ENCODE results near the gene CKS2.

Gene CKS2

DNA sequence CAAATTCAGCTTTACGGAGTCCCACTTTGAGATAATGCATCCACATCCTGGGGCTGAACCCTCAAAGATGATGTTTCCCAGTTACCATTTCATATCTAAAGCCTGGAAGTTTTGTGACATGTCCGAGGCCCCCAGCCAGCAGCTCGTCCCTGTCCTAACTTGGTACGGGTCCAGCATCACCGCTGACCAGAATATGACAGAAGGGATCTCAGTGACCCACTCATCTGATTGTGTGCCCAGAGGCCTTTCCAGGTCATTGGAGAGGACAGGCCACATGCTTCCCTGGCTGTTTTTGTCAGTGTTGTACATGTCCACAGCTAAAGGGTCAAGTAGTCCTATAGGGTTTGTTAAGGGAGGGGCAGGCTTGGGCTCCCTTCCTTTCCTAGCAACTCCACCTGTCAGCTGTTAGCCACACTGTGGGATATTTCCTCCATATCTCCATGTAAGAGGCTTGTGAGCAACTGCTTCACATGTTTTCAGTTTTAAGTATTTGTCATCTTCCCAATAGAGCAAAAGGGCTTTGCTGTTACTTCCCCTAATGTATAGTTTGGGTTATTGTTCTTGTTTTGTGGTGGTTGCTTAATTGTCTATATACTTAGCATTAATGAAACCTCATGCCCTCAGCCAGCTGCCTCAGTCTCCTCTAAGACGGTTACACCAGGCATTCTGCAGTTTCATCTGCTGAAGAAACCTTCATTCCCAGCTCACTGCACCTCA is 40.7 kb downstream of the CKS2 start:
- no peak for DNase-seq

DNA sequence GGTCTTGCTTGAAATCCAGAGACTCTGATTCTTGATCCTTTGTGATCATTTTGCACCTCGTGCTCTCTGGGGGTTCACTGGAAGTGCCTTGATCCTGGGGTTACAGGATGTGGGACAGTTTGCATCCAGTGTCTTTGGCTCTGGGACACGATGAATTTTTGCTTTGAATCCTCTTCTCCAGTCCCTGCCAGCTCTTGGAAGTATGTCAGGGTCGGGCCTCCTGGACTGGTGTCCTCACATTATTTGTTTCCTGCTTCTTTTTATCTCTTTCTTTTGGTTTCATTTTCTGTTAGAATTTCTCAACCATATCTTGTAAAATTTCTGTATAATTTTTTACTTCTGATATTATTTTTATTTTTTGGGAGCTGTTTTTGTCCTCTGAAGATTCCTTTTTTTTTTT is 41.5 kb downstream of the CKS2 start:
- DNase-seq: no peak

DNA sequence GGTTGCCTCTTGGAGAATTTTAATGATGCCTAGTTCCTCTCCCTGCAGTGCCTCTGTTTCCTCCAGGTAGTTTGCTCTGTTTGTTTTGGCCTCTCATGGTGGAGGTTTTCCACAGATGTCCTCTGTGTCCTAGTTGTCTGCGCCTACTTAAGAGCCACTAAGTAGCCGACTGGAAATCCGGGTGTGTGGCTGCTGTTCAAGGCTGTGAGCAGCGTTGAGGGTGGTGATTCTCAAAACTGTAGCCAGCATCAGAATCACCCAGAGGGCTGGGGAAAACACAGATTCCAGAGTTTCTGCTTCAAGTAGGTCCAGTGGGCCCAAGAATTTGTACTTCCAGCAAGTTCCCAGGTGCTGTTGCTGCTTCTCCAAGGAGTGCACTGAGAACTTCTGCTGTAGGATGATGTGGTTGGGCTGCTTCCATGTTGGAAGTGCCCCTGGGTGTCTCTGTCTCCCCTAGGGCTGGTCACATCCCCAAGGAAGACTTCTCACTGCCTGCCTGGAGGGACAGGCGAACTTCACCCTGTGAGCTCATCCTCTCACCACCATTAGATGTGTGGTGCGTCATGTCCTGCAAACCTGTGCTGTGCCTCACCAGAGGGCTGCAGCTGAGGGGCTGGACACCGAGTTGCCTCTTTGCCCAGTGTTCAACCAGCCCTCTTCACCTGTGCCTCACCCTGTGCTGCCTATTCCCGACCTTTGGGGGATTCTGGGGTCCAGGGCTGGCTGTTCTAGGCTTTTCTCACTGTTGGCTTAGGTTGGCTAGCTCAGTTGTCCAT is 42.1 kb downstream of the CKS2 start:
- DNase-seq: no peak

DNA sequence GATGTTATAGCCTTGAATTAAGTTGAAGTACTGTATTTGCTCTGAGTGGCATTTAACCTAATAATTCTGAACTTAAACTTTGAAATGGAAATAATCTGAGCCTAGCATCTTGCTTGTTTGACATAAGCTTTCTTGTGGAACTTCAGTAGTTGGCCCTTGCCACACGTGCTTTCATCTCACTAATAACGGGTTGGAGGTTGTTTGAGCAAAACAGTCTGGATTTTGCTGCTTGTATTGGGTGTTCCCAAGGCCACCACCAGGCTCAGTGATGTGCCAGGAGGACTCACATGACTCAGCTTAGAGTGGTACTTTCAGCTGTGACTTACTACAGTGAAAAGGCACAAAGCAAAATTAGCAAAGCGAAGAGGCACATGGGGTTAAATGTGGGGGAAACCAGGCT is 43.0 kb downstream of the CKS2 start:
- no peak for DNase-seq

- DNase-seq: no peak
Observed at GRCh38 chr9:89354471-89354870, 43.5 kb downstream of the CKS2 start.

DNA sequence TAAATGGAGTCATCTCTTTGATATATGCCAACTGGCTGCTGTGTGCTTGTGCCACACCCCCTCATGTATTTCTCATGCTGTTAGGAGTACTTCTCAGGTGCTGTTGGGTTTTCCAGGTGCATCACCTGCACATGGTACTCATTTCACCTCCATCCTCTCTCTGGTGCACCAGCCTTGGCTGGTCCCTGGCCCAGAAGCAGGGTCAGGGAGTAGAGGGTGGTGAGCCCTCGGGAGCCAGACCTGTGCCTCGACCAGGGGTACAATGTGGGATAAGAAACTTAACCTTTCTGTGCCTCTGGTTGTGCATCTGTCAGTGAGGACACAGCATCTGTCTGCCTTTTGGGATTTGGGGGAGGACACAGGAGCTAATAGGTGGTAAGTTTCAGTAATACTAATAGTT is 45.8 kb downstream of the CKS2 start:
- no peak for DNase-seq

DNA sequence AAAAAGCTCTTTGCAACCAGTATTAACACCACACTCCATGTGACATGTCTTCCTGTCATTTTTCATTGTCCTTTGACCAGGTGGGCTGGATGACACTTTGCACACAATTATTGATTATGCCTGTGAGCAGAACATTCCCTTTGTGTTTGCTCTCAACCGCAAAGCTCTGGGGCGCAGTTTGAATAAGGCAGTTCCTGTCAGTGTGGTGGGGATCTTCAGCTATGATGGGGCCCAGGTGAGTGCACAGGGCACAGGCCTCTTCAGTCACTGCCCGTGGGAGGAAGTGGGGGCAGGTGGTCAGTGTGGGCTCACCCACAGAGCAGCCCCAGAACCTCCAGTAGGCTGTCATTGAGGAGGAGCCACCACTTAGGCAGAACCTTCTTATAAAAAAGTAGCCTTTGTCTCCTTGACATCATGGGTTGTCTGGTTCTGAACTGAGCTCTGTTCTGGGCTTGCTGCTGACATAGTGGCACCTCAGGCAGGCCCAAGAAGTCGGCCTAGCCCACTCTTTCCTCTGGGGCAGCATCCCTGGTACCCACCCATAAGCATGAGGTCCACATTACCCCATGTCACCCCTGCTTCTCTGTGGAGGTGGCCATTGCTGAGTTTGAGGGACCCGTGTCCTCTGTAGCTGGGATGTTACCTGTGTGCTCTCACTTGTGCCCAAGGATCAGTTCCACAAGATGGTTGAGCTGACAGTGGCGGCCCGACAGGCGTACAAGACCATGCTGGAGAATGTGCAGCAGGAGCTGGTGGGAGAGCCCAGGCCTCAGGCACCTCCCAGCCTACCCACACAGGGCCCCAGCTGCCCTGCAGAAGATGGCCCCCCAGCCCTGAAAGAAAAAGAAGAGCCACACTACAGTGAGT is 46.6 kb downstream of the CKS2 start:
- DNase-seq: no peak

DNA sequence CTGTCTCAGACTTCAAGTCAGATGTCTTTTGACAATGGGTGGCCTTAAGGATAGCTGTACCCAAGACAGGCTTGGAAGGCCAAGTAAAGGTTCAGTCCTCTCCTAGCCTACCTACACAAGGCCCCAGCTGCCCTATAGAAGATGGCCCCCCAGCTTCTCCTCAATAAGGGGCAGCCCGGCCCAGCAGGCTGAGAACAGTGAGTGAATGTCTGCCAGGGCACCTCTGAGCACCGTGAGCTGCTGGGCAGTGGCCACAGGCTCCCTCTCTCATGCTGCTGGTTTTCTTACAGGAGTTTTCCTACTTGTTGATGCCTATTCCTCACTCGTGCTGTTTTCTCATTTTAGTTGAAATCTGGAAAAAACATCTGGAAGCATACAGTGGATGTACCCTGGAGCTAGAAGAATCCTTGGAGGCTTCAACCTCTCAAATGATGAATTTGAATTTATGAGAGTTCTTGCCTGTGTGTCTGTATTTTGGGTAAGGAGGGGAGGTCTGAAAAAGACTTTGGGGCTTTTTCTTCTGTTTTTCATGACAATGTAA is 47.5 kb downstream of the CKS2 start:
- DNase-seq: no peak

DNA sequence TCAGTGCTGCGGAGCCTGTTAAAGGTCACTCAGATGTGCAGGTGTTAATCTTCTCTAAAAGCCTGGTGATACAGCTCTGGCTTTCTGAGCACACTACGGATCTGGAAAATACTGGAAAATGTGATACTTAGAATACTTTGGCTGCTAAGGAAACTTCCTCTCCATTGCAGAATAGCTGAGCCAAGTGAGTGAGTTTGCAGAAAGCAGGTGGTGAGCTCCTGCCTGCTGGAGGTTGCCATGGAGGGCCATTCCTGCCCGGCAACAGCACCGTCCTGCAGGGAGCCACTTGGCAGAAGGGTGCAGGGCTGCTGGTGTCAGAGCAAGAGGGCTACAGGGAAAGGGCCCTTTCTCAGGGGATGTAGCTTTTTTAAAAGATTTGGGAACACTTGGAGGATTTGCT is 48.0 kb downstream of the CKS2 start:
- DNase-seq: no peak

DNA sequence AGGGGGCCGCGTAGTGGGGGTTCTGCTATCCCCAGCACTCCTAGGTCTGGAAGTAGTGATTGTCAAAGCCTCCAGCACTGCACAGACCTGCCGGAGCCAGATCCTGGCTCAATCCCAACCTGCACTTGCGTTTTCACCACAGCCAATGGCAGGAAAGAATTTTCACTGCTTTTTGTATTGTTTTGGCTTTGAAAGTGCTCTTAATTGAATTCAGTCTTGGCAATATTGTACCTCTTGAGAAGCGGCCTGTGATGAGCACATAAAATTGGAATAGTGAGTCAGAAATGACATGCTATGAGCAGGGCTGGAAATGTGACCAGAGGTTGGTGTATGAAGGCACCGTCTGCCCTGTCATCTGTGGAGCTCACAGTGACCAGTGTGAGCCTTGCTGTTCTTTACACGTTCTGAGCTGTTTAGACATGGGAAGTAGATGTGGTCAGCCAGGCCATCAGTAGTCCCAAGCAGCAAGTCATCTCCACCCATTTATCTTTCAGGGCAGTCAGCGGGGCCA is 48.8 kb downstream of the CKS2 start:
- no peak for DNase-seq

DNA sequence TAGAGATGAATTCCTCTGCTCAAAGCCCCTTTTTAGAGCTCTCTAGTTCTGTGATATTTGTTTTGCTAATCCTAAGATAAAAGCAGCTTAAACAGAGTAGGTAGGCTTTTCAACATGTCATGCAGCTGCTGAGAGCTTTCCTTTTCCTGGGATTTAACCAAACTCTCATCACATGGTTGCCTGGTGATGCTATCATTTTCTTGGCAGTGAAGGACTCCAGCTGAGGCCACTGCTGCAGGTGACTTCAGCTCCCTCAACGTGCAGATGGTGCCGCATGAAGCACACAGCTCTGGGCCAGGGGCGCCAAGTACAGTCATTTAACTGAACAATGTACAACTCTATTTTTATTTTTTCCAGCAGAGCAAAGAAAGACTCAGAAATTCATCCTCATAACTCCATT is 49.5 kb downstream of the CKS2 start:
- no peak for DNase-seq

- no peak for DNase-seq
Observed at GRCh38 chr9:89361031-89361430, 50.0 kb downstream of the CKS2 start.

DNA sequence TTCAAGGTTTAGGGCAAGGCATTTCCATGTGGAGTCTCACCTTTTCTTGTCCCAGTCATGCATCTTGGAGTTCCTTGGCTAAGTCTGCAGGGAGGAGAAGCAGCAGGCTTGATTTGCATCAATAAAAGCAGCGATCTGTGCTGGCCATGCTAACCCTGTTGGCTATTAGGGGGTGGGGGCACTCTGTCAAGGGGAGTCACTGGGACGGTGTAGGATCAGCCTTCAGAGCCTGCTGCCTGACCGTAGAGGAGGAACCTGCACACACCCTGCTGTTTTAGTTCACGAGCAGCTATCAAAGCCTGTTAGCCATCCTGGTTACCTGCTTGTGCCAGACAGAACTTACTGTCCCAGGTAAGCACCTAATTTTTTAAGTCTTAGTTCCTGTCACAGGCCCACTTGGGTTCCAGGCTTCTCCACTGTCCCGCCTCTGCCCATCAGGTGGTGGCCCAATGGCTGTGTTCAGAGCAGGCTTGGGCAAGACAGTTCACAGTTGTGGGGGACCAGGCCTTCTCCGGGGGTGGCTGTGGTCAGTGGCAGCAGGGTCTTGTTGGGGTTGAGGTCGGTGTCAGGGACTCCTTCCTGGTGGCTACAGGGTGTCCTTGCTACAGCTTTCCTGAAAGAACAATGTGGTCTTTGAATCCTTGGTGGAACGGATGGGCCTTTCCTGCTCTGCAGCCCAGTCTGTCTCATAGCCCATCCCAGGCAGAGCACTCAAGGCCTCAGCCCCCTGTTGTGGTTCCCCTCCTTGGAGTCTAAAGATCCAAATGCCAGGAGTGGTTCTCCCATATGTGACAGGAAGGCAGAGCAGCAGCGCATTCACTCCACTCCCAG is 51.0 kb downstream of the CKS2 start:
- no peak for DNase-seq

DNA sequence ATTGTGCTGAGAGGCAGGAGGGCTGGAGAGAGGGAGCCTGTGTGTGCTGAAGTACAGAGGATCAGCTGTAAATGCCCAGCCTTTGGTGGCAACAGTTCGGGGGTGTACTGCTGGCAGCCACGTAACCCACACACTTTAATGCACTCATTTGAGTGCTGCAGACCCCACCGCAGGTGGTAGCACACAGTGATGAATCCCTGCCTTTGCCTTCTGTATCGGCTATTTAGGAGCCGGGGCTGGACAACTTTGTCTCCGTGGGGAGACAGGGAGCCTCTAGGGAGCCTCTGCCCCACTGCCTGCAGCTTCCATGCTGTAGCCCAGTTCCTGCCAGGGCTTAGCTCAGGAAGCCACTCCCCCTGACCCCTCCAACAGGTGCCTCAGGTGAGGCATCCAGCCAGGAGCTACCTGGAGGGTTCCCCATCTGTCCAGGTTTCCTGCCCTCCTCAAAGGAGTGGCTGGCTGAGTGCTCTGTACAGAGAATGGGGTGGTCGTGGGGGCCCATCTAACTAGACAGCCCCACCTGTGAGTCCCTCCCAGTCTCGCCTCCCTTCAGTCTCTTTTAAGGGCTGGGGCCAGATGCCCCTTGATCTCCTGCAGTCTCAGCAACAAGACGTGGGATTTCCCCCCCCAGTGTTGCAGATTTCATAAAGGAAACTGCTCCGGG is 51.8 kb downstream of the CKS2 start:
- no peak for DNase-seq

- DNase-seq: no peak
Observed at GRCh38 chr9:89363311-89363670, 52.3 kb downstream of the CKS2 start.

DNA sequence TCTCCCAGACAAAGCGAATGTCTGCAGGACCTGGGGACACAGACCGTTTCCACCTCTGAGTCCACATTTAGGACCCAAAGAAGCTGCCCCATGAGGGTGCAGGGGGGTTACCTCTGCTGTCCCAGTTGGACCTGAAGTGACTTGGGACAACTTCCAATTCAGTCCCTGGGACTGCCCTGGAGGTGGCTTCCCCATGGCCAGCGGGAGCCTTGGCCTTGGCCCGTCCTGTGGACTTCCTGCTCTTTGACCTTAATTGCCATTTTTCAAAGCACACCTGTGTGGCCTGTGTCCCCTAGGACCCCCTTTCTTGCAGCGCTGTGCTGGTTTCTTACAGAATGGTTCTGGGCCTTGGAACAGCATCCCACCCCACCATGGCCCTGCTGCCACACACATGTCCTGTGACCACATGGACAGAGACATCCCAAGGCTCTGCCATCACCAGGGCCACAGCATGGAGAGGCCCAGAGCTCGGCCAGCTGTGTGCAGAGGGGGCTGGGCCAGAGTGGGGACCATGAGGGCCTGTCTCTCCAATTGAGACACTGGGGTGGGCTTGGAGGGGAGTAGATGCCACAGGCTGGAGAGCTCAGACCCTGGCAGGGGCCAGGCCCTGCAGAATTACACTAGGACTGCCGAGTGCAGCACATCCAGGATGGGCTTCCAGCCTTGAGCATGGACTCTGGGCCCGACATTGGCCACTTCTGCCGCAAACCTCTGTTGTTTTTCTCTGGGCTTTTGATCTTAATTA is 53.1 kb downstream of the CKS2 start:
- no peak for DNase-seq

DNA sequence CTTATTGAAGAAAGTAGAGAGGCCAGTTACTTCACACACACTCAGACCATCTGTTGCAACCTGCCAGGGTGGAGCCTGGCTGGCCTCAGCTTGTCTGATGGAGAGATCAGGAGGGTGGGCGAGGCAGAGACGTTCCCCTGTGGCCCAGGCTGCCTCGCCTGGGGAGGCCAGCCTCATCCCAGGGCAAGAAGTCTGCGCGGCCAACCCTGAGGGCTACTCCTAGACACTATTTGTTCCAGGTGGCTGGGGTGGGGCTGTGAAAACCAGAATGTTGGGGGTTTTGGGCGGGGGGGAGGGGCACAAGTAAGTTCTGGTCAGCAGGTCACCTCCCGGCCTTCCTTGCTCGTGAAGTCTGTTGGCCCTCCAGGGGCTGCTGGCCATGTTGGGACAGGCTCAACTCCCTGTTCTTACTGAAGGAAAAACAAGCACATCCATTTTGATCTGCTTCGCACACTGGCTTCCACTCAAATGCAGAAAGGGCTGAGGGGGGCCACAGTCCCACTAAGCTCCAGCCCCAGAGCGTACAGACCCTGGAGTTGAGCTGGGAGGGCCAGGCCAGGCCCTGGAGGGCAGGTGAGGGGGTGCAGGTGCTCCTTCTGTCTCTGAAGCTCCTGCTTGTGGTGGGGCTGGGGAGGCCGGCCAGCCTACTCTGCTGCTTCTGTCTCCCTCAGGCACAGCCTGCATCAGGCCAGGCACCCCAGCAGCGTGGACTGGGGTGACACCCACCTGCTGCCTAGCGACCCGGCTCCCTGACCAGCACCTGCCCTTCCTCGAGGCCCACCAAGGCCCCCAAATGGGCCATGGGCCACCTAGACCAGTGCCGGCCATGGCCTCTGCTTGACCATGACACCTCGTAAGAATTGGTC is 53.9 kb downstream of the CKS2 start:
- no peak for DNase-seq

DNA sequence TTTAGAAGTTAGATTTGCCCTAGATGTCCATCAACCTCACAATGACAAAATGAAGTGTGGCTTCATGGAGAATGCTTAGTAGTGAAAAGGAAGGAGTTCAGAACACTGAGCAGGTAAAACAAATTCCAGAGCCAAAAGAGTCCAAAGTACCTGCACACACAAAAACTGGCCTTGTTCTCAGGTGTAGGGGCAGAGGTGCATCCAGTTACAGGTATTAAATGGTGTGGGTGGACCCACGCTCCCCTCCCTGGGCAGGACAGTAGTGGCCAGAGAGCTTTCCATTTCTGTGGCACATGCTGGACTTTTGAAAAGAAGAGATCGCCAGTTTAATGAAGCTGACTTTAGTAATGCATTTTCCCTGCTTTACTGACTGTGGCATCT is 54.5 kb downstream of the CKS2 start:
- DNase-seq: no peak

All from CD4-positive, alpha-beta T cell treated with Interleukin-10 for 1 hour (primary cell).